ENCODE measurements around the gene HDAC5. TPM values are rescaled to one million over a fixed set of nuclear protein-coding genes. Genes with fewer than 3 reads are reported as not detected.

The HDAC5 gene
- total RNA-seq, 1 donor from 2014 or later, result 55.3 TPM

- TF ChIP-seq CTCF (IDR thresholded peaks at IDR 0.05), result no peak
- DNase-seq (peak; percentile 60), ATAC-seq (peak; percentile 13)
- intact Hi-C loops (cut with DNase I), result no loop called here
- H3K9me3 ChIP-seq, result no peaks in the 10 kb centered on the region
- H3K4me1 ChIP-seq, result no peaks in the 10 kb centered on the region
- no peaks in the 10 kb centered on the region for H3K27me3 ChIP-seq
- H3K27ac ChIP-seq, result no peak overlapping the region
- no peak overlapping the region for H3K4me3 ChIP-seq
- peaks cover 85% of the 10 kb centered on the region for H3K36me3 ChIP-seq
Measured at GRCh38 chr17:44083250-44083849, 40.1 kb downstream of the HDAC5 start.

- TF ChIP-seq CTCF (IDR thresholded peaks at IDR 0.05), result no peak
- peaks cover under 1% of the 10 kb centered on the region for H3K4me1 ChIP-seq
- no peaks in the 10 kb centered on the region for H3K9me3 ChIP-seq
- H3K36me3 ChIP-seq, result peaks cover 84% of the 10 kb centered on the region
- no peaks in the 10 kb centered on the region for H3K27me3 ChIP-seq
- no peak overlapping the region for H3K4me3 ChIP-seq
- no peak overlapping the region for H3K27ac ChIP-seq
- peak; percentile 48 for DNase-seq
- intact Hi-C loops (cut with DNase I), result no loop called here
- ATAC-seq, result no peak
Measured at GRCh38 chr17:44082256-44082927, 41.0 kb downstream of the HDAC5 start.

GRCh38 chr17:44081681-44082080 is 41.8 kb downstream of the HDAC5 start:
- TF ChIP-seq CTCF (IDR thresholded peaks at IDR 0.05), result no peak
- H3K27ac ChIP-seq, result no peak overlapping the region
- DNase-seq, result no peak
- H3K9me3 ChIP-seq, result no peaks in the 10 kb centered on the region
- H3K27me3 ChIP-seq, result no peaks in the 10 kb centered on the region
- intact Hi-C loops (cut with DNase I), result no loop called here
- H3K36me3 ChIP-seq, result peaks cover 91% of the 10 kb centered on the region
- no peak for ATAC-seq
- H3K4me1 ChIP-seq, result peaks cover 7% of the 10 kb centered on the region
- H3K4me3 ChIP-seq, result no peak overlapping the region

- no peak overlapping the region for H3K4me3 ChIP-seq
- intact Hi-C loops (cut with DNase I), result no loop called here
- peaks cover 7% of the 10 kb centered on the region for H3K4me1 ChIP-seq
- DNase-seq (no peak), ATAC-seq (peak; percentile 30)
- no peaks in the 10 kb centered on the region for H3K9me3 ChIP-seq
- H3K27ac ChIP-seq, result no peak overlapping the region
- no peaks in the 10 kb centered on the region for H3K27me3 ChIP-seq
- H3K36me3 ChIP-seq, result peaks cover 93% of the 10 kb centered on the region
- no peak for TF ChIP-seq CTCF (IDR thresholded peaks at IDR 0.05)
Measured at GRCh38 chr17:44079877-44080821, 43.3 kb downstream of the HDAC5 start.

GRCh38 chr17:44078412-44078811 is 45.0 kb downstream of the HDAC5 start:
- Histone ChIP-seq H3K27ac (no peak overlapping the region), H3K27me3 (no peaks in the 10 kb centered on the region), H3K36me3 (peaks cover 87% of the 10 kb centered on the region), H3K9me3 (no peaks in the 10 kb centered on the region), H3K4me3 (no peak overlapping the region), H3K4me1 (peaks cover 7% of the 10 kb centered on the region)
- DNase-seq, result no peak
- ATAC-seq, result no peak
- TF ChIP-seq CTCF (IDR thresholded peaks at IDR 0.05), result no peak
- intact Hi-C loops (cut with DNase I), result no loop called here
